ENCODE results near the gene ADGRV1. TPM values are rescaled to one million over a fixed set of nuclear protein-coding genes. Genes with fewer than 3 reads are reported as not detected.
"Not testable (repeated sequence)": the region's sequence is repeated elsewhere in the genome, so short reads cannot be mapped to it uniquely, and the experiment has no call there.

Gene ADGRV1
- total RNA-seq, 1 donor from 2014 or later = 10.0 TPM

- no peaks in the 10 kb centered on the region for H3K79me2 ChIP-seq (ENCODE audit: insufficient read depth, low read length)
- H4K20me1 ChIP-seq (ENCODE audit: insufficient read depth, low read length) = no peaks in the 10 kb centered on the region
- Mint-ChIP-seq H3K36me3 (ENCODE audit: low read depth, unreplicated experiment) (no peaks in the 10 kb centered on the region), H3K27ac (ENCODE audit: unreplicated experiment) (peak overlapping the region; percentile 50), H3K4me1 (ENCODE audit: low read depth, unreplicated experiment) (peaks cover 10% of the 10 kb centered on the region), H3K4me3 (ENCODE audit: unreplicated experiment) (no peak overlapping the region), H3K9me3 (ENCODE audit: unreplicated experiment) (peaks cover 11% of the 10 kb centered on the region), H3K27me3 (ENCODE audit: low read depth, unreplicated experiment) (no peaks in the 10 kb centered on the region)
- DNase-seq (ENCODE audit: low read depth) (peak; percentile 22), FAIRE-seq (no peak)
- peak overlapping the region; percentile 39 for H3K4me2 ChIP-seq (ENCODE audit: low read length)
- no peak overlapping the region for H2AFZ ChIP-seq (ENCODE audit: low read depth, low read length)
- no peaks in the 10 kb centered on the region for H3K27me3 ChIP-seq (ENCODE audit: insufficient read depth, low read length)
- H3K9ac ChIP-seq (ENCODE audit: low read length) = no peak overlapping the region
- TF ChIP-seq CTCF (IDR thresholded peaks at IDR 0.05; ENCODE audit: insufficient read depth, low read depth, low read length) = no peak
- no peaks in the 10 kb centered on the region for H3K9me3 ChIP-seq (ENCODE audit: insufficient read depth, low read depth, low read length)
- H3K27ac ChIP-seq (ENCODE audit: low read depth, low read length) = no peak overlapping the region
- no peak overlapping the region for H3K4me3 ChIP-seq (ENCODE audit: insufficient read depth, low read depth, low read length)
- no peaks in the 10 kb centered on the region for H3K4me1 ChIP-seq (ENCODE audit: insufficient read depth, low read length)
- no peaks in the 10 kb centered on the region for H3K36me3 ChIP-seq (ENCODE audit: insufficient read depth, low read length)
Measured at GRCh38 chr5:90792725-90793124, 234.1 kb downstream of the ADGRV1 start.

- Histone ChIP-seq H3K4me2 (ENCODE audit: low read length) (peak overlapping the region; percentile 39), H3K9ac (ENCODE audit: low read length) (no peak overlapping the region), H2AFZ (ENCODE audit: low read depth, low read length) (no peak overlapping the region), H3K27ac (ENCODE audit: low read depth, low read length) (no peak overlapping the region), H3K36me3 (ENCODE audit: insufficient read depth, low read length) (no peaks in the 10 kb centered on the region), H3K79me2 (ENCODE audit: insufficient read depth, low read length) (no peaks in the 10 kb centered on the region), H4K20me1 (ENCODE audit: insufficient read depth, low read length) (no peaks in the 10 kb centered on the region), H3K27me3 (ENCODE audit: insufficient read depth, low read length) (no peaks in the 10 kb centered on the region), H3K4me1 (ENCODE audit: insufficient read depth, low read length) (no peaks in the 10 kb centered on the region), H3K9me3 (ENCODE audit: insufficient read depth, low read depth, low read length) (no peaks in the 10 kb centered on the region), H3K4me3 (ENCODE audit: insufficient read depth, low read depth, low read length) (no peak overlapping the region)
- H3K9me3 Mint-ChIP-seq (ENCODE audit: unreplicated experiment) = peaks cover 14% of the 10 kb centered on the region
- no peaks in the 10 kb centered on the region for H3K36me3 Mint-ChIP-seq (ENCODE audit: low read depth, unreplicated experiment)
- FAIRE-seq (no peak), DNase-seq (ENCODE audit: low read depth) (no peak)
- no peak overlapping the region for H3K4me3 Mint-ChIP-seq (ENCODE audit: unreplicated experiment)
- no peak for TF ChIP-seq CTCF (IDR thresholded peaks at IDR 0.05; ENCODE audit: insufficient read depth, low read depth, low read length)
- TF ChIP-seq EZH2 (IDR thresholded peaks at IDR 0.05; ENCODE audit: insufficient read depth, low read length) = no peak
- peaks cover 10% of the 10 kb centered on the region for H3K4me1 Mint-ChIP-seq (ENCODE audit: low read depth, unreplicated experiment)
- peak overlapping the region; percentile 50 for H3K27ac Mint-ChIP-seq (ENCODE audit: unreplicated experiment)
- H3K27me3 Mint-ChIP-seq (ENCODE audit: low read depth, unreplicated experiment) = no peaks in the 10 kb centered on the region
Measured at GRCh38 chr5:90793183-90793582, 234.6 kb downstream of the ADGRV1 start.

GRCh38 chr5:90796919-90797318, 238.3 kb downstream of the ADGRV1 start:
- H3K9me3 ChIP-seq (ENCODE audit: insufficient read depth, low read depth, low read length); H3K9ac ChIP-seq (ENCODE audit: low read length); H4K20me1 ChIP-seq (ENCODE audit: insufficient read depth, low read length); FAIRE-seq; H3K27ac ChIP-seq (ENCODE audit: low read depth, low read length); DNase-seq (ENCODE audit: low read depth); H3K4me3 Mint-ChIP-seq (ENCODE audit: unreplicated experiment); H2AFZ ChIP-seq (ENCODE audit: low read depth, low read length); H3K27me3 ChIP-seq (ENCODE audit: insufficient read depth, low read length); H3K36me3 Mint-ChIP-seq (ENCODE audit: low read depth, unreplicated experiment); H3K27ac Mint-ChIP-seq (ENCODE audit: unreplicated experiment); H3K79me2 ChIP-seq (ENCODE audit: insufficient read depth, low read length); H3K4me1 Mint-ChIP-seq (ENCODE audit: low read depth, unreplicated experiment); H3K36me3 ChIP-seq (ENCODE audit: insufficient read depth, low read length); H3K4me3 ChIP-seq (ENCODE audit: insufficient read depth, low read depth, low read length); H3K4me2 ChIP-seq (ENCODE audit: low read length); H3K27me3 Mint-ChIP-seq (ENCODE audit: low read depth, unreplicated experiment); H3K4me1 ChIP-seq (ENCODE audit: insufficient read depth, low read length): not testable (repeated sequence)
- H3K9me3 Mint-ChIP-seq (ENCODE audit: unreplicated experiment) = peaks cover 18% of the 10 kb centered on the region

- not testable (repeated sequence) for H3K36me3 ChIP-seq (ENCODE audit: insufficient read depth, low read length); DNase-seq (ENCODE audit: low read depth); H3K4me3 ChIP-seq (ENCODE audit: insufficient read depth, low read depth, low read length); H3K4me2 ChIP-seq (ENCODE audit: low read length); FAIRE-seq; H4K20me1 ChIP-seq (ENCODE audit: insufficient read depth, low read length); H3K4me1 Mint-ChIP-seq (ENCODE audit: low read depth, unreplicated experiment); H3K79me2 ChIP-seq (ENCODE audit: insufficient read depth, low read length); H3K9ac ChIP-seq (ENCODE audit: low read length); H3K9me3 ChIP-seq (ENCODE audit: insufficient read depth, low read depth, low read length); H3K4me1 ChIP-seq (ENCODE audit: insufficient read depth, low read length); H2AFZ ChIP-seq (ENCODE audit: low read depth, low read length); H3K27ac Mint-ChIP-seq (ENCODE audit: unreplicated experiment); H3K27me3 Mint-ChIP-seq (ENCODE audit: low read depth, unreplicated experiment); H3K36me3 Mint-ChIP-seq (ENCODE audit: low read depth, unreplicated experiment); H3K4me3 Mint-ChIP-seq (ENCODE audit: unreplicated experiment); H3K27me3 ChIP-seq (ENCODE audit: insufficient read depth, low read length); H3K27ac ChIP-seq (ENCODE audit: low read depth, low read length)
- peaks cover 18% of the 10 kb centered on the region for H3K9me3 Mint-ChIP-seq (ENCODE audit: unreplicated experiment)
Measured at GRCh38 chr5:90800082-90800481, 241.5 kb downstream of the ADGRV1 start.

GRCh38 chr5:90800515-90800914, 241.9 kb downstream of the ADGRV1 start:
- not testable (repeated sequence) for H3K27ac Mint-ChIP-seq (ENCODE audit: unreplicated experiment); H3K4me2 ChIP-seq (ENCODE audit: low read length); H3K9ac ChIP-seq (ENCODE audit: low read length); H3K4me1 ChIP-seq (ENCODE audit: insufficient read depth, low read length); H3K36me3 ChIP-seq (ENCODE audit: insufficient read depth, low read length); H3K4me1 Mint-ChIP-seq (ENCODE audit: low read depth, unreplicated experiment); H3K36me3 Mint-ChIP-seq (ENCODE audit: low read depth, unreplicated experiment); H4K20me1 ChIP-seq (ENCODE audit: insufficient read depth, low read length); H2AFZ ChIP-seq (ENCODE audit: low read depth, low read length); H3K27me3 ChIP-seq (ENCODE audit: insufficient read depth, low read length); H3K9me3 ChIP-seq (ENCODE audit: insufficient read depth, low read depth, low read length); DNase-seq (ENCODE audit: low read depth); H3K4me3 ChIP-seq (ENCODE audit: insufficient read depth, low read depth, low read length); H3K27ac ChIP-seq (ENCODE audit: low read depth, low read length); FAIRE-seq; H3K4me3 Mint-ChIP-seq (ENCODE audit: unreplicated experiment); H3K79me2 ChIP-seq (ENCODE audit: insufficient read depth, low read length); H3K27me3 Mint-ChIP-seq (ENCODE audit: low read depth, unreplicated experiment)
- peaks cover 18% of the 10 kb centered on the region for H3K9me3 Mint-ChIP-seq (ENCODE audit: unreplicated experiment)
